SHP77 treated with DMSO at 0.1 percent for 48 hours (cell line): ENCODE data around the gene DUSP23.

Source experiments
- DNase-seq: peaks from one replicate; lab custom pipeline; 2025; lab: John Stamatoyannopoulos, UW

Gene DUSP23

DNA sequence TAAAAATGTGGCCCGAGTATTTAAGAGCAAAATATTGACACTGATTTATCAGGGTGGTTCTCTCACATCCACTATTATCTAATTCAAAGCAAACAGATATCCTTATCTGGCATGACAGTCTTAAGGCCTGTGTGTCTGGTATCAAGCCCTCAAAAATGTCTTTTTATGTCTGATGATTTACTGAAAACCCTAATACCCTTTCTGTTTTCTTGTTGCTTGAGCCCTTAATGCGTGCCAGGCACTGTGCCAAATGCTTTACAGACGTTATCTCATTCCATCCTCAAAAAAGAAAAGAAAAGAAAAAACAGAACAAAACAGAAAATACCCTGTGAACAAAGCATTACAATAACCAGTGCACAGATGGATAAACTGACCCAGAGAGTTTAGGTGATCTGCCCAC, 5.7 kb downstream of the DUSP23 start:
- no peak for DNase-seq

DNA sequence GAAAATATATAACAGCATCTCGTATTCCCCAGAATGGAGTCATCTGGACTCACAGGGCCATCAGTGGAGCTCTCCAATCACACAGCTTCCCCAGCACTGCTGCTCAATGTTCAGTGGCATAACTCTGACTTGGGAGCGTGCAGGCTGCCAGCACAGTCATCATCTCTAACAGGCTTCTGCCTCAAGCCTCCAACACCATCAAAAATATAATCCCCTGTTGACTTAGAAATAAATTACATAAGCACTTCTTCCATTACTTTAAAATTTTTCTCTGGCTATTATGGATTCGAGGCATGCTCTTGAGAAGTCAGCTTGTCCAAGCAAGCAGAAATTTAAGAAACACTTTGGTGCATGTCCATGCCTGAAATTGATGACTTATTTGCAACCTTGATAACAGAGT, 6.2 kb downstream of the DUSP23 start:
- no peak for DNase-seq

DNA sequence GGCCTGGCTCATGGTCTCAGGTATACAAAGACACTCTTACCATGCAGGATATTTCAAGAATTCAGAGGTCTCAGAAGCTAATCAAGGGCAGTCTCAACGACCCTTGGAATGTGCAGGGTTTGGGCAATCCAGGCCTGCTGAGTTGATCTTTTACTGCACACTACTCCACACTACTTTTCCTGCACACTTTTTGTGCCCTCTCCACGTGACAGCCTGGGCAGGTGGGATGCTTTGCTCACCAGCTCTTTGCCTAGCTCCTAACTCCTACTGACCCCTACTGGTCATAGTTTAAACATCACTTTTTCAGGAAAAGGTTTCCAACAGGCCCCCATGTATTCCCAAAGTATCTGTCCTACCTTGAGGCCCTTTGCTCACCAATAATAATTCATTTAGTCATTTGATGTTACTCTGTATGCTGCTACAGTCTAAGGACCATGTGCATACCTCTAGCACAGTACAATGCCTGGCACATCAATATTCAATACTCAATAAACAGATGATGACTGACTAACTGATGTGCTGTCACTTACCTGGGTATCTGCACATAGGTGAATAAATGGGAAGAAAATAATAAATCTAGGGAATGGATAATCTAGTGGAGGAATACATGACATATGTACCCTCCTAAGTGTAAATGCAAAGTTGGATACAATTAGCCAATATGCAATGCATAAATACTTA, 9.6 kb downstream of the DUSP23 start:
- DNase-seq: no peak

DNA sequence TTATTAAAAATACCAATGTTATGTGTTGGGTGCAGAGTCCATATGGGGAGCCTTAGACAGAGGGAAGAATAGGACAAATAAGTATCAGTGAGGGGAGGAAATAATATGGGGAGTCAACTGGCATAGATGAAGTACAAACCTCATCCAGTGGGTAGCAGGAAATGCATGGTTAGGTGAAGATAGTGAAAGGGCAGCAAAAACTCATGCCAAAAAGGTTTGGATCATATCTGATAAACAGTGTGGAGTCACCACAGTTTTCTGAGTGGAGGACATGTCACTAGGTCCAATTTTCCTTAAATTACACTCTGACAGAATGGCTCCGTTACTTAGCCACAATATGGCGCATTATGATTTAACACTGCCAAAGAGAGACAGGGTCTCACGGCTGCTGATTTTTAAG, 10.3 kb downstream of the DUSP23 start:
- no peak for DNase-seq

DNA sequence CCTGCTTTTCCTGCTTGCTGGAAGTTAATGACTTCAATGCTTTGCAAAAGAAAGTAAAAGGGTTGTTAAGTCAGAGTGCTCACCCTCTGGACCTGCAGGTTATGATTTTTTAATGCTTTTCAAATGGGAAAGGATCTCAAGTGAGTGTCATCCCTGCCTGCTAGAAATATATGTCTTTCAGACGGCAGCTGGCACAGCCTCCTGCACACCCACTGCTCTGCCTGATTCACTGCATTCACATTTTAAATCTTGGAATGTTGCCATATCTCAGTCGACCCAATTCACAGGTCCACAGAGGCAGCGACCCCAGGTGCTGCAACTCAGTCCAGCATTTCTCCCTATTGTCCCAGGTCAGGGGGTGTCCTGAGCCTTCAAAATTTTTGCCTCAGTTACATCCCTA, 10.7 kb downstream of the DUSP23 start:
- no peak for DNase-seq

DNA sequence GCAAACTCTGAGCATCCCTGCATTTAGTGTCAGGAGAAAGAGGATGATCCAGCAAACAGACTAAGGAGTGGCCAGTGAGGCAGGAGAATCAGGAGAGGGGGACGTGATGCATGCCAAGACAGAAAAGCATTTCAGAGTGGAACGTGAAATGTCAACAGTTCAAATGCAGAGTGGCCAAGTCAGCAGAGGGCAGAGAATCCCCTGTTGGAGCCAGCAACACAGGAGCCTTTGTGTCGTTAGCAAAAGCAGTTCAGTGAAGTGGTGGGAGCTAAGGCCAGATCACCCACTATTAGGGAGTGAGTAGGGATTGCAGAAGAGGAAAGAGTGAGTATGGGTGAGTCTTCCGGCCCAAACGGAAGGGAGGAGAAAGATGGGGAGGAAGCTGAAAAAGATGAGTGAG, 14.8 kb downstream of the DUSP23 start:
- no peak for DNase-seq

DNA sequence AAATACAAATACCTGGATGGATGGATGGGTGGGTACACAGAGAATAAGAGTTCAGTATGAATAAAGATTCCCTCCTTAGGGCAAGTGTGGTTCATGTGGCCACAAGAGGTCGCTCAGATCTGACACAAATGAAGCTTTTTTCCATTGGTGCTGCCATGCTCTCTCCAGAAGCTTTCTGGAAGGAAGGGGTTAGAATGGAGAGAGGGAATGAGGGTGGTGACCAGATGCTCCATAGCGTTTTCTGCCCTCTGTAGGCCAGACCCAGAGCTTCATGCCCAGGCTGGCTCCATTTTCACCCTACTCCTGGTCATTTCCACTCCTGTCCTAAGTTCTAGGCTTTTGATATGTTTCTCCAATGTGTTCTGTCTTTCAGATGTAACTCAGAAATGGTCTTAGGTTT, 18.1 kb downstream of the DUSP23 start:
- DNase-seq: peak; percentile 61

DNA sequence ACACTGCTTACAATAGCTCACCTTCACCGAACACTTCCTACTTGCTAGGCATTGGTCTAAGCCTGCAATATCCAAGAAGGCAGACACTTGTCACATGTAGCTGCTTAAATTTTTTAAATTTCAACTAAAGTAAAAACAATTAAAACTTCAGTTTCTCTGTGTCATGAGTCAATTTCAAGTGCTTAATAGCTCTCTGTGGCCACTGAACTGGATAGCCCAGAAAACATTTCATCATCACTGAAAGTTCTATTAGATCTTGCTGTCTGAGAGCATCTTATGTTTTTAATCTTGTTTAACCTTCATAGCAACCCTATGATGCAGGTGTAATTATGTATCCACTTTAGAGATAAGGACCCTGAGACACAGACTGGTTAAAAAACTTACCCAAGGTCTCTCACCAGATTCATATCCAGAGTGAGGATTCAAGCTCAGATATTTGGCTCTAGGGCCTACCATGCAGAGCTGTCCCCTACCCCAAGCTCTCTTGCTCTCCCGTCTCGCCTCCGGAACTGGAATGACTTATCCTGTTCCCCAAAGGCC, 18.8 kb downstream of the DUSP23 start:
- no peak for DNase-seq

DNA sequence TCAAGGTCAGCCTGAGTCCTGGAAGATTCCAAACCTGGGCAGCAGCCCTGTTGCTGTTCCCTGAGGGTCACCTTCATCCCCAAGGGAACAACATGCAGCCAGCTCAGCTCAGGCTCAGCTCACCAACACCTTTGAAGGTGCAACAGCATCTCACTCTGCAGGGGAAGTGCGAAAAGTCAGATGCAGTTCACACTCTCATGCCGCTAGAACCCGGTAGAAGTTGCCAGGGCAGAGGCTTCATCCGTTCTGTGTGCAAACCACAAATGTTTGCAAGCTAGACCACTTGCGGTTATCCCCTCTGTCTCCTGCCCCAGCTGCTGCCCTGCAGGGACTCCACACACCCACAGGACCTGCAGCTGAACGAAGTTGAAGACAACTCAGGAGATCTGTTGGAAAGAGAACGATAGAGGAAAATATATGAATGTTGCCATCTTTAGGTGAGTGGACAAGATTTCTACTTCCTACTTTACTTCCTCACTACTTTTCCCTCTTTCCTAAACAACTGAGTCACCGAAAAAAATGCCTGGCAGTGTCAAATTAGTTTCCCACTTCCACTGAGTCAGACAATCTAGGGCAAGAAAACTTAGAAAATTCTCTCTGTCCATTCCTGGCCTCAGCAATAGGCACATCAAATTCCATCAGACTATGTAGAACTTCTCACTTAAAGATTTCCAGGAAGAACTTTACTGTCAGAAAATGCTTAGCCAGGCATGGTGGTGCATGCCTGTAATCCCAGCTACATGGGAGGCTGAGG, 19.6 kb downstream of the DUSP23 start:
- no peak for DNase-seq

DNA sequence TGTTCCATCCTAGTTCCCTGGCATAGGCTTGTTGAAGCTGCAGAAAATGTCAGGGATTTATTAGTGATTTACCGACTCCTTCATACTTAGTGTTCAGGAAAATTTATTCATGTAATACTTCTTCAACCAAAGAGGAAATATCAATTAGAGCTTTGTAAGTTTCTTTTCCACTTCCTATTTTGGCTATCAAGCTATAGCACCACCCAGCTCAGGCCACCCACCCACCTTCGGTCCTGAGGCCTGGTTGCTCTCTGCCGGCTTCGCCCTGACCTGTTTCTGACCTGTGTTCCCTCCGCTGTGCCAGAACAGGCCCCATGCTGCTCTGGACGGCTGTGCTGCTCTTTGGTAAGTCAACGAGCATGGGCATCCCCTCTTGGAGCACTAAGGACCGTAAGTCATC, 21.3 kb downstream of the DUSP23 start, which contains the start of gene FCRL6:
TSS of gene FCRL6 (plus strand) at position 250 of the 400 bp plus-strand sequence. CDS start at position 315, 65 bp downstream.
- no peak for DNase-seq

DNA sequence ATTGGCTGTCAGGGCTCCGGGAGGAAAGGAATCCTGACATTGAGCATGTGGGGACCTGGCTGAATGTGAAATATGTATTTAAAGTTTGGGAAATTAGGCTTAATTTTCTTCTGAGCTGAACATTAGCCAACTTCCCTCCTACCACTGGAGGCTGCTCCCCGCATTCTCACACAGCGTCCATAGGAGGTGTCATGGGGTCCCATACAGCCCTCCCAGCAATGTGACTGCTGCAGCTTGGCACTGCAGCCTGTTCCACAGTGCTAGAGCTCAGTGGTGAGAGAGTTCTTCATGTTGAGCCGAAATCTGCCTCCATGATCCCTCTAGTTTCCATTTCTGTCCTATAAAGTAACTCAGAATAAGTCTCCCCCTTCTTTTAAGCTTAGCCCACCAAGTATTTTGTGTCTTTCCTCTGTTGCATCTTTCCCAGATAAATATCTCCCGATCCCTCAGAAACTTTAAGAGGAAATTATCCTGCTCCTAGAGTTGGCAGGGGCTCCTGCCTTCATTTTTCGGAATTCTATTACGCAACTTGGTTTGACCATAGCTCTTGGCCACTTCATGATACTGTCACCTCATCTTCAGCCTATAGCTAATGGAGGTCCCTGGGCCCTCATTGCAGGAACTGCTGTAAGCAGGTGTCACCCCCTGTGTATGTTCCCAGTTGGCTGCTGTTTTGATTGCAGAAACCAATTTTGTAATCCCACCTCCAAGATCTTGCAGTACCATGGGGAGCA, 23.4 kb downstream of the DUSP23 start:
- DNase-seq: no peak

DNA sequence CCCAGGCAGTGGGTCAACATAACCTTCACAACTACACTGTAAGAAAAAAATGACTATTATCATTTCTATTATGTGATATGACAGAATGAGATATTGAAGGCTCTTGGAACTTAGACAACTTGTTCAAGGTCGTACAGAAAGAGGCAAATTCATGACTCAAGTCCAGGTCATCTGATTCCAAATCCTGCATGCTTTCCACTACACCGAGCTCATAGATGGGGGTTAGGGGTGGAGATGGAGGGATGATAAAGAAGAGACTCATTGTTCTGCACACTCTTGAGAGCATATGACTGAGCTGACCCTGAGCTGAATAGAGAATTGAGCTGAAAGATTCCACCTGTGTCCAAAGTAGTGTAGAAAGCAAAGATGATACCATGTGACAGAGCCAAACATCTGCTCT, 24.2 kb downstream of the DUSP23 start:
- DNase-seq: no peak

DNA sequence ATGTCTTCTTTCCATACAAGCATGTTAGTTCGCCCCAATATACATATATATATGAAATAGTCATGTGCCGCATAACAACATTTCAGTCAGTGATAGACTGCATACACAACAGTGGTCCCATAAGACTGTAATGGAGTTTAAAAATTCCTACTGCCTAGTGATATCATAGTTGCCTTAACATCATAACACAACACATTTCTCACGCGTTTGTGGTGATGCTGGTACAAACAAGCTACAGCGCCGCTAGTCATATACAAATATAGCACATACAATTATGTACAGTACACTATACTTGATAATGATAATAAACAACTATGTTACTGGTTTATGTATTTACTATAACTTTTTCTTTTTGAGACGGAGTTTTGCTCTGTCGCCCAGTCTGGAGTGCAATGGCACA, 35.2 kb downstream of the DUSP23 start:
- DNase-seq: no peak

DNA sequence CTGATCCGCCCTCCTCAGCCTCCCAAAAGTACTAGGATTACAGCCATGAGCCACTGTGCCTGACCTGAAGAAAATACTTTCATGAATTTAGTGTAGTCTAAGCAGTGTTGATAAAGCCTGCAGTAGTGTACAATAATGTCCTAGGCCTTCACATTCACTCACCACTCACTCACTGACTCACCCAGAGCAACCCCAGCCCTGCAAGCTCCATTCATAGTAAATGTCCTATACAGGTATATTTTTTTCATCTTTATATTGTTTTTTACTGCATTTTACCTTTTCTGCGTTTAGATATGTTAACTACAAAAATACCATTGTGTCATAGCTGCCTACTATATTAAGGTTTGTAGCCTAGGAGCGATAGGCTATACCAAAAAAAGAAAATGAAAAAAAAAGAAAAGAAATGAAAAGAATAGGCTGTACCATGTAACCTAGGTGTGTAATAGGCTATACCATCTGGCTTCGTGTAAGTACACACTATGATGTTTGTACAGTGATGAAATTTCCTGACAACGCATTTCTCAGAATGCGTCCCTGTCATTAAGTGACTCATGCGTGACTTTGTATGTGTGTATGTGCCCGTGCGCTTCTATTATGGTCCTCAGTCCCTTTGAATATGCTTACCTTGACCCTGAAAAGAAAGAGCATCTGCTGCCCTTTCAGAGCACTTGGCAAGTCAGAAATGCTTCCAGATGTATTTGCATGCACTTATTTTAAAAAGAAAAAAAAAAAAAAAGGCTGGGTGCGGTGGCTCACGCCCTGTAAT, 36.7 kb downstream of the DUSP23 start:
- DNase-seq: peak; percentile 92

DNA sequence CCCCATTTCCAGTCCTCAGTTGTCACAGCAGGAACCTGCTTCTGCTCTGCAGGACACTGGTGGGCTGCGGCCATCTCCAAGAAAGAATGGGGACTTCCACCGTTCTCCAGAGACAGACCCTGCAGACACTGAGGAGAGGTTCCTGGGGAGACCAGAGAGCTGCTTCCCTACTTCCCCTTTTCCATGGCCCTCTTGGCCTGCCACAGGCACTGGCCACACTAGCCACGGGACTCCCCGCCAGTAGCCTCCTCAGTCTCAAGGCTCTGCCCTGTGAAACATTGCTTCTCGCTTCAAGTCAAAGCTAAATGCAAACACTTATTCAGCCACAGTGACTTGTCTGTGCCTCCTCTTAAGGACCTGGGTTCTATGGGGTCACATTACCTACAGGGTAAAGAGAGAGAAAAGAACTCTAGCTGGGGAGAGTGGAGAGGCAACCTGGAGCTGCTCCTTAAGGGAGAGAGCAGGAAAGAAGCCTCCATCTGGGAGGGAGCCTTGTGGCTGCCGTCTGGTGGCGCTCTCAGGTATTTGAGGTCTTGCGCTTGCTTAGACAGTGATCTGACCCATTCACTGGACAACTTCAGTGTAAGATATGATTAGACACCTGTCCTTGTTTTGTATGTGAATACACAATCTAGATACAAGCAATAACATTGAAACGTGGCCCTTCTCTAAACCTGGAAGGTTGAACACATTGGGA, 40.6 kb downstream of the DUSP23 start:
- DNase-seq: no peak

DNA sequence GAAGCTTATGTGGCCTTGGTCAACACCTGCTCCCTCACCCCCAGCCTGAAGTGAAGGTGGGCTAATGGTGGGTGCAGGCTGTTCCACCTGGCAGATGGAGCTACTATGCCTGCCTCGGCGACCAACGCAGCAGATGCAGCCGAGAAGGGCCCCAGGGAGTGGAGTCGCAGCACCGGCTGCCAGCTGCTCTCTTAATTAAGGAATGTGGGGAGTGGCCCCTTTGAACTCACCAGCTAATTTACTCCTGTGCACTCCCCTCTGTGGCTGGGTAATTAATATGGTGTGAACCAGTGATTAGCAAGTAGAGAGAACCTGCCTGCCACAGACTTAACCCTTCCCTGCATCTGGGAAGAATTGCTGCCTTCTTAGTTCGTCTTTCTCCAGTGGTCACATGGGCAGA, 42.6 kb downstream of the DUSP23 start:
- peak; percentile 5 for DNase-seq

DNA sequence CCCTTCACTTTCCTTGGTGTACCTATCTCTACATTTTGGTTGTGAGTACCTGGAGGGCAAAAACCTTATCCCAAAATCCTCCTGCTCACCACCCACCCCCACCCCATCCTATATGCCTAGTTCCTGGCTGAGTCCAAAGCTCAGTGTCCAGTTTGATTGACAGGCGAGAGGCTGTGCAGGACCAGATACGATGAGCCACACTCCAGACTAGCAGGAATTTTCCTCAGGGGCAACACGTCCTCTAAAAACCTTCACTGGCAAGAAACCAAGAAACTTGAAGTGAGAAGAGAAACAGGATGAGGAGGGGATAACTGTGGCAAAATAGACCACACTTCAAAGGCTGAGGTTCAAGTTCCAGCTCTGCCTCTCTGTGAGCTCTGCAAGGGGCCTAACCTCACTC, 44.8 kb downstream of the DUSP23 start:
- DNase-seq: no peak

DNA sequence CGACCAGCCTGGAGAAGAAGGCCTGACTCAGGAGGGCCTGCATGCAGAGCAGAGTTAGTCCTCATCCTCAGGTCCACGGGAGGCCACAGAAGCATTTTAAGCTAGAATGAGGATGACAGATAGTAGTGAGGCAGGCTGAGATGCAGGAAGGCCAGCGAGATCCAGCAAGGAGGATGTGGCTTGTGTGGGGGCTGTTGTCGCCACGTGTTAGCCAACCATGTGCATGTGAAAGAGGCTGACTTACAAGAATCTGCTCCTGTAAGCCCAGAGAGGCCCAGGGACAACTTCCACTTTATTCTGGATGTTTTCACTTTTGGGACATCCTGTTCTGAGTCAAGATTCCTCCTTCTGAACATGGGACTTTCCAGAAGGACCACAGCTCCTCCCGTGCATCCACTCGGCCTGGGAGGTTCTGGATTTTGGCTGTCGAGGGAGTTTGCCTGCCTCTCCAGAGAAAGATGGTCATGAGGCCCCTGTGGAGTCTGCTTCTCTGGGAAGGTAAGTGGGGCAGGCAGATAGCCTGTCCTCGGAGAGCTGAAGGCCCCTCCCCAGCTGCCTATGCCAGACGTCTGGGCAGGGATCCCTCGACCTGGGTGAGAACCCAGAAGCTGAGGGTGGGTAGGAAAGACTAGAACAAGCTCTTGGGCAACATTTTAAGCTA, 45.8 kb downstream of the DUSP23 start, which contains the start of gene SLAMF8:
TSS of gene SLAMF8 (plus strand) at position 433 of the 661 bp plus-strand sequence. CDS start at position 459, 26 bp downstream.
- no peak for DNase-seq

DNA sequence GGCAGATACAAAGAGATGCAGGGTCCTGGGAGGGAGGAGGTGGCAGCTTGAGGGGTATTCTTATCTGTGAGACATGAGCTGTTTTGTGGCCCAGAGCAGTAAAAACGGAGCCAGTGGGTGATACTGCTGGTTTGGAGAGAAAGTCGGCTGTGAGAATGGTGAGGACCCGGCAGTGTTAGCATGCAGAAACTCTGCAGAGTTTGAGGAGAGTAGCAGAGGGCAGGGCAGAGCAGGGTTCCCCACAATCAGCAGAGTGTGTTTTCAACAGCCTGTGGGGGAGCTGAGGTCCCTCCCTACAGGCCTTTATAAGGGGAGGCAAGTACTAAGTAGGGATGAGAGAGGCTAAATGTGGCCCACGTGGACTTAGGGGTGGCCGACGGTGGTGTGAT, 46.3 kb downstream of the DUSP23 start:
- no peak for DNase-seq

DNA sequence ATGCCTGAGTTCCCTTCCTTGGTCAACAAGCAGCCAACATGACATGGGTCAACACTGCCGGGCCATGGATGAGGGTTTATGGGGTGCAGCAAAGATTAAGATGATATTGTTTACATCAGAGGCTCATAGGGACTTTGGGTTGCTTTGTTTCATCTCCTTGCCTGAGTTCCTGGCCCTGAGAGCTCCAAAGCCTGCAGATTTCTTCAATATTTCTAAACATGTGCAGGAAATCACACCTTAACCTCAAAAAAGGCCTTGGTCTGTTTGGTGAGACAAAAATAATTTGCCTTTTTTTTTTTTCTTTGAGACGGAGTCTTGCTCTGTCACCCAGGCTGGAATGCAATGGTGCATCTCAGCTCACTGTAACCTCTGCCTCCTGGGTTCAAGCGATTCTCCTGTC, 46.8 kb downstream of the DUSP23 start:
- no peak for DNase-seq

DNA sequence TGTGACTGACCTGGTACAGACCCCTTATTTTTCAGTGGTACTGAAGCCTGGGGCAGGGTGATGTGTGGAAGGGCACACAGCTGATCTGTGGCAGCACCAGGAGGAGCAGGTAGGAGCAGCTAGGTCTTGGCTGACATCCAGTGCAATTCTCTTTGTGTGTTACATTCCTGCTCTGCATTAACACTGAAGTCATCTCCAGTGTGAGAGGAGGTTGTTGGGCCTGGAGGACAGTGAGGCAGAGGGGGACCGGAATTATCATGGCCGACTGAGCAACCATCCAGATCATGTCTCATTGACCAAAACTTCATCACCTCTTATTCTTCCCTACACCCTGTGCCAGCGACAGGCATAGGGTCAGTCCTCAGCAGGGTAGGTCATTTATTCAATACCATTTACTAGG, 47.4 kb downstream of the DUSP23 start:
- no peak for DNase-seq
